Loucy (cell line): ENCODE data around the gene EFNA3.

Source experiments
- H2AFZ ChIP-seq: fragments of 200-600 bp; sonication (generic); 2 replicates; pipeline ENCODE4 v1.6.0; 2016; ENCODE audit warnings: antibody characterized with exemption, mild to moderate bottlenecking, low read length, moderate library complexity
- H3F3A ChIP-seq: fragments of 200-600 bp; 2 replicates; pipeline ENCODE4 v1.6.0; 2016; ENCODE audit warnings: antibody characterized with exemption, low read depth, mild to moderate bottlenecking
- H3K27me3 ChIP-seq: fragments of 200-600 bp; sonication (generic); 2 replicates; pipeline ENCODE4 v1.6.1; 2014; ENCODE audit warnings: low read length, mild to moderate bottlenecking; ENCODE audit not compliant: insufficient read depth, poor library complexity, severe bottlenecking
- H3K36me3 ChIP-seq: fragments of 200-600 bp; sonication (generic); 2 replicates; pipeline ENCODE4 v1.6.1; 2016; ENCODE audit warnings: low read length; ENCODE audit not compliant: insufficient read depth
- H3K4me1 ChIP-seq: fragments of 200-600 bp; sonication (generic); 2 replicates; pipeline ENCODE4 v1.5.1; 2014; ENCODE audit warnings: low read length, mild to moderate bottlenecking; ENCODE audit not compliant: insufficient read depth, poor library complexity, severe bottlenecking
- H3K4me2 ChIP-seq: fragments of 200-600 bp; sonication (generic); 2 replicates; pipeline ENCODE4 v1.6.0; 2014; ENCODE audit warnings: antibody characterized with exemption, low read length, low read depth, mild to moderate bottlenecking; ENCODE audit not compliant: poor library complexity, severe bottlenecking
- H3K4me3 ChIP-seq: fragments of 200-600 bp; sonication (generic); 2 replicates; pipeline ENCODE4 v1.5.1; 2014; ENCODE audit warnings: low read length, mild to moderate bottlenecking, mixed read lengths; ENCODE audit not compliant: poor library complexity, severe bottlenecking
- H3K79me2 ChIP-seq: fragments of 200-600 bp; sonication (generic); 2 replicates; pipeline ENCODE4 v1.6.1; 2014; ENCODE audit warnings: low read length; ENCODE audit not compliant: insufficient read depth
- H3K9ac ChIP-seq: fragments of 200-600 bp; sonication (generic); 2 replicates; pipeline ENCODE4 v1.6.0; 2014; ENCODE audit warnings: mild to moderate bottlenecking, low read depth, low read length, moderate library complexity; ENCODE audit not compliant: poor library complexity, severe bottlenecking
- H3K9me2 ChIP-seq: fragments of 200-600 bp; sonication (generic); replicated peaks from 2 replicates; pipeline ENCODE4 v1.6.1; 2016; ENCODE audit warnings: low read depth, low read length, mixed read lengths
- H3K9me3 ChIP-seq: fragments of 200-600 bp; sonication (generic); 2 replicates; pipeline ENCODE4 v1.6.1; 2014; ENCODE audit warnings: mild to moderate bottlenecking, antibody characterized with exemption, low read length, low read depth; ENCODE audit not compliant: insufficient read depth
- H4K20me1 ChIP-seq: fragments of 200-600 bp; sonication (generic); 2 replicates; pipeline ENCODE4 v1.6.0; 2014; ENCODE audit warnings: antibody characterized with exemption, low read length, mild to moderate bottlenecking; ENCODE audit not compliant: insufficient read depth, poor library complexity, severe bottlenecking
- EZH2phosphoT487 ChIP-seq: fragments of 200-600 bp; IDR thresholded peaks from 2 replicates; pipeline ENCODE4 v1.6.1; 2018; ENCODE audit warnings: antibody characterized with exemption, mild to moderate bottlenecking, moderate library complexity, borderline replicate concordance
- TF ChIP-seq, protein P1 (sequence below): fragments of 200-600 bp; sonication (generic); conservative IDR thresholded peaks from 2 replicates; pipeline ENCODE4 v1.5.1; 2014; ENCODE audit warnings: mild to moderate bottlenecking, antibody characterized with exemption, low read length

Gene EFNA3

DNA sequence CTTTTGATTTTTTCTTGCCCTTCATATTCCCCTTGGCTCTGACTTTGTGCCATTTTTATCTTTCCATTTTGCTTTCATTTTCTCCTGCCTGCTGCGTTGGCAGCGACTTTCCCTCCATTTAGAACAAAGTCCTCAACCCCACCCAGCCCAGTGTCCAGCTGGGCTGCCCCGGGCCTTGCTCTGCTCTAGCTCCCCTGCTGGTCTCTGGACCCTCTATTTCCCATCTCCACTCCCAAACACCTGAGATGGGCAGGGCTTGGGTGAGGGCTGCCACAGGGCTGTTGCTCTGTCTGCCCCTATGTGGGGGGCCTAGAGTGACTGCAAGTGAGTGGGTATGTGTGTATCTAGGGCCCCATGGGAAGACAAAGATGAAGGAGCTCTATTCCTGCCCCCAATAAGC is 34.8 kb upstream of the EFNA3 start:
- H3K4me2 ChIP-seq, result no peak overlapping the region
- no peaks in the 10 kb centered on the region for H3K9me2 ChIP-seq
- H3F3A ChIP-seq, result no peaks in the 10 kb centered on the region
- H3K9me3 ChIP-seq, result no peaks in the 10 kb centered on the region
- H4K20me1 ChIP-seq, result no peaks in the 10 kb centered on the region
- H3K79me2 ChIP-seq, result no peaks in the 10 kb centered on the region
- no peak for TF ChIP-seq EZH2phosphoT487
- TF ChIP-seq, protein P1, sequence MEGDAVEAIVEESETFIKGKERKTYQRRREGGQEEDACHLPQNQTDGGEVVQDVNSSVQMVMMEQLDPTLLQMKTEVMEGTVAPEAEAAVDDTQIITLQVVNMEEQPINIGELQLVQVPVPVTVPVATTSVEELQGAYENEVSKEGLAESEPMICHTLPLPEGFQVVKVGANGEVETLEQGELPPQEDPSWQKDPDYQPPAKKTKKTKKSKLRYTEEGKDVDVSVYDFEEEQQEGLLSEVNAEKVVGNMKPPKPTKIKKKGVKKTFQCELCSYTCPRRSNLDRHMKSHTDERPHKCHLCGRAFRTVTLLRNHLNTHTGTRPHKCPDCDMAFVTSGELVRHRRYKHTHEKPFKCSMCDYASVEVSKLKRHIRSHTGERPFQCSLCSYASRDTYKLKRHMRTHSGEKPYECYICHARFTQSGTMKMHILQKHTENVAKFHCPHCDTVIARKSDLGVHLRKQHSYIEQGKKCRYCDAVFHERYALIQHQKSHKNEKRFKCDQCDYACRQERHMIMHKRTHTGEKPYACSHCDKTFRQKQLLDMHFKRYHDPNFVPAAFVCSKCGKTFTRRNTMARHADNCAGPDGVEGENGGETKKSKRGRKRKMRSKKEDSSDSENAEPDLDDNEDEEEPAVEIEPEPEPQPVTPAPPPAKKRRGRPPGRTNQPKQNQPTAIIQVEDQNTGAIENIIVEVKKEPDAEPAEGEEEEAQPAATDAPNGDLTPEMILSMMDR, result no peak
- peaks cover 13% of the 10 kb centered on the region for H3K4me1 ChIP-seq
- H3K27me3 ChIP-seq, result no peaks in the 10 kb centered on the region
- no peak overlapping the region for H3K9ac ChIP-seq
- H3K36me3 ChIP-seq, result no peaks in the 10 kb centered on the region
- H3K4me3 ChIP-seq, result no peak overlapping the region
- no peak overlapping the region for H2AFZ ChIP-seq

DNA sequence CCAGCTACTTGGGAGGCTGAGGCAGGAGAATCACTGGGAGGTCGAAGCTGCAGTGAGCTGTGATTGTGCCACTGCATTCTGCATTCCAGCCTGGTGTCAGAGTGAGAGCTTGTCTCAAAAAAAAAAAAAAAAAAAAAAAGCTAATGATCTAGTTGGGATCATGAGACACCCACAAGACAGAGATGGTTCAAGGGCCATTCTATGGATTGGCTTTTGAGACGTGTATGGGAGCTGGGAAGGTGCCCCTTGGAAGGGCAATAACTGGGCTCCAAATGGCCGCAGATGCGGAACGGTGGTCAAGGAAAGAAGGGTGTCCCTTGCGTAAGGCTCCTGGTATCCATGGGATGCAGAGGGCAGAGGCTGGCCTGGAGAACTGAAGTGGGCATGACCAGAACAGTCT is 34.3 kb upstream of the EFNA3 start:
- no peak overlapping the region for H3K9ac ChIP-seq
- H2AFZ ChIP-seq, result peak overlapping the region; percentile 55; the same call in 1 of the 2 replicates
- no peak overlapping the region for H3K4me3 ChIP-seq
- H4K20me1 ChIP-seq, result no peaks in the 10 kb centered on the region
- no peaks in the 10 kb centered on the region for H3K79me2 ChIP-seq
- no peak overlapping the region for H3K4me2 ChIP-seq
- TF ChIP-seq, protein P1, result no peak
- TF ChIP-seq EZH2phosphoT487, result no peak
- peaks cover 8% of the 10 kb centered on the region for H3K4me1 ChIP-seq
- H3K9me2 ChIP-seq, result no peaks in the 10 kb centered on the region
- no peaks in the 10 kb centered on the region for H3K36me3 ChIP-seq
- no peaks in the 10 kb centered on the region for H3K9me3 ChIP-seq
- H3F3A ChIP-seq, result no peaks in the 10 kb centered on the region
- H3K27me3 ChIP-seq, result no peaks in the 10 kb centered on the region

DNA sequence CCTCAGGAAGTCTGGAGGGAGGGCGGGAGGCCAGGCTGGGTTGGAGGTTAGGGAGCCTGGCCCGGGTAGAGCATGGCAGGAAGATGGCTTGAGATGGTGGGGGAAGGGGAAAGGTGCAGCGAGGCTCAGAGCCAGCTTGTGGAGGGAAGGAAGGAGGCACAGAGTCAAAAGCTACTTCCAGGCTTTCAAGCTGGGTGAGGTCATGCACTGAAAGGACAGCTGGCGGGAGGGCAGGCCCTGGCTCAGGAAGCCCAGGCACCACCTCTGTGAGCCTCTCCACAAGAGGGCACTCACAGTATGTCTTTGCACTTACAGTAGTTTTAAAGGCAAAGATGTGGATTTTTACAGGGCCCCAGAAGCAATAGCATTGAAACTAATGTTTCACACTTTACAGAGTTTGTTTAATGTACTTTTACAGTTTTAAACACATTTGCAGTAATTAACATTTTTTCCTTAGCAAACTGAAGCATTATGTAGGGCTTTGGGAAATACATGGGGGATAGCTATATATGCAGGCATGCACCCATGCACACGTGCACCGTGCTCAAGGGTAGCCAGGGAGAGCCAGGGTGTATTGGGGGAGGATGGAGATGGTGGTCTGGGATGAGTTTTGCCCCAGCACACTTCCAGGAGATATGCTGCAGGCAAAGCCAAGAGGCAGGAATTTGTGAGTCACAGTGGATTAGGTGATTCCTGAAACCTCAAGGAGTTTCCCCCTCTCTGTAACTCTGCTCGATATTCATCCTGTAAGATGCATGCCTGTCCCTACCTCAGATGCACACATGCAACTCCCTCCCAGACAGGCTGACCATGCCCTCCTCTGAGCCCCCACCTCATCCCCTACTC is 33.6 kb upstream of the EFNA3 start:
- Histone ChIP-seq H3K4me1 (peaks cover 8% of the 10 kb centered on the region), H2AFZ (peak overlapping the region; percentile 55; the same call in 1 of the 2 replicates), H3K36me3 (no peaks in the 10 kb centered on the region), H4K20me1 (no peaks in the 10 kb centered on the region), H3K9me2 (no peaks in the 10 kb centered on the region), H3K27me3 (no peaks in the 10 kb centered on the region), H3K79me2 (no peaks in the 10 kb centered on the region), H3K9ac (no peak overlapping the region), H3K4me2 (no peak overlapping the region), H3K9me3 (no peaks in the 10 kb centered on the region), H3K4me3 (no peak overlapping the region), H3F3A (no peaks in the 10 kb centered on the region)
- no peak for TF ChIP-seq EZH2phosphoT487
- TF ChIP-seq, protein P1, result peak; percentile 76
